ENCODE data around the gene USP25. TPM values are rescaled to one million over a fixed set of nuclear protein-coding genes. Genes with fewer than 3 reads are reported as not detected.

Gene USP25
- total and polyA plus RNA-seq, 2 experiments from 2014 or later, result 11.8 to 49.2 TPM

DNA sequence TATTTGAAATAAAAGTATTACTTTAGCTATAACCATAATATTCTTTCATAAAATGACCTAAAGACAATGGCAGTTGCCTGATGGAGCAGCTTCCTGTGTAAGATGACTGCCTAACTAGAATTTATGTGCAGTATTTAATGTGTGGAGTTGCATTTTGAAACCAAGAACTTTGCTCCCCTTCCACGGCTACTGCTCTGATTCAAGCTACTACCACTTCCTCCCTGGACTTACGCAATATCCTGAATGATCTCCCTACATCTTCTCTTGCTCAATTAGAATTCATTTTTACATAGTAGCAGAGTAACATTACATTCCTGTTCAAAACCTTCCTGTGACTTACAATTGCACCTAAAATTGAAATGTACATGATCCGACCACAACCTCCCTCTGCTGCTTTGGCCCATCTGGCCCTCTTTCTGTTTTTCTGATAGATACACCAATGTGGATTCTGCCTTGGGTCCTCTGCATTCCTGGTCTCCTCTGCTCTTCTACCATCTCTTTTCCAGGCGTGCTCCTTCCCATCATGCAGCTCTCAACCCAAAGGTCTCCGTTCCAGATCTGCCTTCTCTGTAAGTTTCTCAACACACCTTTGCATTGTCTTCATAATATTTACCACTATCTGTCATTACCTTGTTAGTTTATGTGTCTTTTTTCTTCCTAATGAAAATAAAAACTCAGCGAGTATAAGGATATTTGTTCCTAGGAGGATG lies 47.4 kb upstream of the USP25 start (continued):
- TF ChIP-seq, protein P1, sequence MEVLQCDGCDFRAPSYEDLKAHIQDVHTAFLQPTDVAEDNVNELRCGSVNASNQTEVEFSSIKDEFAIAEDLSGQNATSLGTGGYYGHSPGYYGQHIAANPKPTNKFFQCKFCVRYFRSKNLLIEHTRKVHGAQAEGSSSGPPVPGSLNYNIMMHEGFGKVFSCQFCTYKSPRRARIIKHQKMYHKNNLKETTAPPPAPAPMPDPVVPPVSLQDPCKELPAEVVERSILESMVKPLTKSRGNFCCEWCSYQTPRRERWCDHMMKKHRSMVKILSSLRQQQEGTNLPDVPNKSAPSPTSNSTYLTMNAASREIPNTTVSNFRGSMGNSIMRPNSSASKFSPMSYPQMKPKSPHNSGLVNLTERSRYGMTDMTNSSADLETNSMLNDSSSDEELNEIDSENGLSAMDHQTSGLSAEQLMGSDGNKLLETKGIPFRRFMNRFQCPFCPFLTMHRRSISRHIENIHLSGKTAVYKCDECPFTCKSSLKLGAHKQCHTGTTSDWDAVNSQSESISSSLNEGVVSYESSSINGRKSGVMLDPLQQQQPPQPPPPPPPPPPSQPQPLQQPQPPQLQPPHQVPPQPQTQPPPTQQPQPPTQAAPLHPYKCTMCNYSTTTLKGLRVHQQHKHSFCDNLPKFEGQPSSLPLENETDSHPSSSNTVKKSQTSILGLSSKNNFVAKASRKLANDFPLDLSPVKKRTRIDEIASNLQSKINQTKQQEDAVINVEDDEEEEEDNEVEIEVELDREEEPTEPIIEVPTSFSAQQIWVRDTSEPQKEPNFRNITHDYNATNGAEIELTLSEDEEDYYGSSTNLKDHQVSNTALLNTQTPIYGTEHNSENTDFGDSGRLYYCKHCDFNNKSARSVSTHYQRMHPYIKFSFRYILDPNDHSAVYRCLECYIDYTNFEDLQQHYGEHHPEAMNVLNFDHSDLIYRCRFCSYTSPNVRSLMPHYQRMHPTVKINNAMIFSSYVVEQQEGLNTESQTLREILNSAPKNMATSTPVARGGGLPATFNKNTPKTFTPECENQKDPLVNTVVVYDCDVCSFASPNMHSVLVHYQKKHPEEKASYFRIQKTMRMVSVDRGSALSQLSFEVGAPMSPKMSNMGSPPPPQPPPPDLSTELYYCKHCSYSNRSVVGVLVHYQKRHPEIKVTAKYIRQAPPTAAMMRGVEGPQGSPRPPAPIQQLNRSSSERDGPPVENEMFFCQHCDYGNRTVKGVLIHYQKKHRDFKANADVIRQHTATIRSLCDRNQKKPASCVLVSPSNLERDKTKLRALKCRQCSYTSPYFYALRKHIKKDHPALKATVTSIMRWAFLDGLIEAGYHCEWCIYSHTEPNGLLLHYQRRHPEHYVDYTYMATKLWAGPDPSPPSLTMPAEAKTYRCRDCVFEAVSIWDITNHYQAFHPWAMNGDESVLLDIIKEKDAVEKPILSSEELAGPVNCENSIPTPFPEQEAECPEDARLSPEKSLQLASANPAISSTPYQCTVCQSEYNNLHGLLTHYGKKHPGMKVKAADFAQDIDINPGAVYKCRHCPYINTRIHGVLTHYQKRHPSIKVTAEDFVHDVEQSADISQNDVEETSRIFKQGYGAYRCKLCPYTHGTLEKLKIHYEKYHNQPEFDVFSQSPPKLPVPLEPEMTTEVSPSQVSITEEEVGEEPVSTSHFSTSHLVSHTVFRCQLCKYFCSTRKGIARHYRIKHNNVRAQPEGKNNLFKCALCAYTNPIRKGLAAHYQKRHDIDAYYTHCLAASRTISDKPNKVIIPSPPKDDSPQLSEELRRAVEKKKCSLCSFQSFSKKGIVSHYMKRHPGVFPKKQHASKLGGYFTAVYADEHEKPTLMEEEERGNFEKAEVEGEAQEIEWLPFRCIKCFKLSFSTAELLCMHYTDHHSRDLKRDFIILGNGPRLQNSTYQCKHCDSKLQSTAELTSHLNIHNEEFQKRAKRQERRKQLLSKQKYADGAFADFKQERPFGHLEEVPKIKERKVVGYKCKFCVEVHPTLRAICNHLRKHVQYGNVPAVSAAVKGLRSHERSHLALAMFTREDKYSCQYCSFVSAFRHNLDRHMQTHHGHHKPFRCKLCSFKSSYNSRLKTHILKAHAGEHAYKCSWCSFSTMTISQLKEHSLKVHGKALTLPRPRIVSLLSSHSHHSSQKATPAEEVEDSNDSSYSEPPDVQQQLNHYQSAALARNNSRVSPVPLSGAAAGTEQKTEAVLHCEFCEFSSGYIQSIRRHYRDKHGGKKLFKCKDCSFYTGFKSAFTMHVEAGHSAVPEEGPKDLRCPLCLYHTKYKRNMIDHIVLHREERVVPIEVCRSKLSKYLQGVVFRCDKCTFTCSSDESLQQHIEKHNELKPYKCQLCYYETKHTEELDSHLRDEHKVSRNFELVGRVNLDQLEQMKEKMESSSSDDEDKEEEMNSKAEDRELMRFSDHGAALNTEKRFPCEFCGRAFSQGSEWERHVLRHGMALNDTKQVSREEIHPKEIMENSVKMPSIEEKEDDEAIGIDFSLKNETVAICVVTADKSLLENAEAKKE (CRISPR knock-in tag; IDR thresholded peaks at IDR 0.05), result no peak
- TF ChIP-seq CTCF (conservative IDR thresholded peaks at IDR 0.05; ENCODE audit: low read depth in 2 of 2) (no peak), POLR2AphosphoS5 (IDR thresholded peaks at IDR 0.05; ENCODE audit: low read depth) (no peak), JUNB (IDR thresholded peaks at IDR 0.05; ENCODE audit: unreplicated experiment) (no peak), EZH2 (IDR thresholded peaks at IDR 0.05; ENCODE audit: low read depth, unreplicated experiment) (no peak)

- Histone ChIP-seq H2AFZ (no peak overlapping the region), H3K36me3 (ENCODE audit: insufficient read depth) (no peaks in the 10 kb centered on the region), H3K4me3 (no peak overlapping the region), H3K4me2 (no peak overlapping the region), H3K27ac (ENCODE audit: low read depth) (no peak overlapping the region), H3K9me2 (ENCODE audit: insufficient read depth) (no peaks in the 10 kb centered on the region; the same call in 1 of the 2 replicates), H4K20me1 (replicated peaks; ENCODE audit: insufficient read depth) (no peaks in the 10 kb centered on the region), H3K4me1 (ENCODE audit: insufficient read depth) (no peaks in the 10 kb centered on the region), H3F3A (replicated peaks; ENCODE audit: low read depth) (no peaks in the 10 kb centered on the region), H3K27me3 (ENCODE audit: insufficient read depth) (no peaks in the 10 kb centered on the region), H3K79me2 (replicated peaks; ENCODE audit: insufficient read depth) (no peaks in the 10 kb centered on the region)
- TF ChIP-seq REST (IDR thresholded peaks at IDR 0.05; ENCODE audit: unreplicated experiment) (no peak), NANOG (IDR thresholded peaks at IDR 0.05; ENCODE audit: borderline replicate concordance) (no peak), POLR2AphosphoS5 (IDR thresholded peaks at IDR 0.05; ENCODE audit: low read depth) (no peak)
- no peak overlapping the region for H3K27ac Mint-ChIP-seq
- no peaks in the 10 kb centered on the region for H3K27me3 Mint-ChIP-seq (ENCODE audit: insufficient read depth, low read depth, poor library complexity)
- no peaks in the 10 kb centered on the region for H3K36me3 Mint-ChIP-seq (ENCODE audit: low read depth)
- no peaks in the 10 kb centered on the region for H3K4me1 Mint-ChIP-seq
- H3K9me3 Mint-ChIP-seq, result no peaks in the 10 kb centered on the region
- H3K4me3 Mint-ChIP-seq, result no peak overlapping the region
- no peak for ATAC-seq
- DNase-seq (ENCODE audit: low spot score), result no peak
Measured at GRCh38 chr21:15682977-15683376, 46.8 kb upstream of the USP25 start.

Measured in GM23338 (cell line).